HG02852 (cell line): ENCODE results near the gene MLLT3.
A peak's percentile ranks its signal among the peaks of the same experiment; 100 is the strongest.

Experiments
- ATAC-seq: cut with Tn5 transposase; IDR thresholded peaks from one replicate; pipeline ENCODE4 v1.9.1; 2021; ENCODE audit warnings: mild to moderate bottlenecking, moderate library complexity; ENCODE audit not compliant: unreplicated experiment

MLLT3 gene

DNA sequence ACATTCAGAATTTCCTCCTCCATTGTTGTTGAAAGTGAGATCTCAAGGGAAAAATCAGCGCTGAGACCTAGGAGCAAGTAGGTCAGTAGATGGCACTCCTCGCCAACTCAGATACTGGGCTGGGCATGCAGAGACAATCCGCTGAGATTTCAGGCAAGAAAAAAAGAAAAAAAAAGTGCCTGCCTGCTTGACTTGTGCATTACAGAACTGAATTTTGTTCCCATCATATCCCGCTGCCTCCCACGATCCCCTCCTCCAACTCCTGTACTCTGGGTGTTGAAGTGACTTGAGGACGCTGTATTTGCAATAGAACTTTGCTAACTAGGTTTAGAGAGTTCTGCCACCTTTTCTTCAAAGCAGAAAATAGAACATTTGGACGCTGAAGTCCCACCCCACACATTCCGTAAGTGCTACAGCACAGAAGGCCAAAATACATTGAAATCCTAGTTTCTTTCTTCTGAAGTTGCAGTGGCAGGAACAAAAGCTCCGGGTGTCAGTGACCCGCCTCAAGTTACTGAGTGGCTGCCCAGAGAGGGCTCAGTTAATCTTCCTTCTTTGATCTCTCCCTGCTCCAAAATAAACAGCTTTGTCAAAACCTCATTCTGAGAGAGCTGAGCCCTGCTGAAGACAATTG, 265.8 kb downstream of the MLLT3 start:
- no peak for ATAC-seq

DNA sequence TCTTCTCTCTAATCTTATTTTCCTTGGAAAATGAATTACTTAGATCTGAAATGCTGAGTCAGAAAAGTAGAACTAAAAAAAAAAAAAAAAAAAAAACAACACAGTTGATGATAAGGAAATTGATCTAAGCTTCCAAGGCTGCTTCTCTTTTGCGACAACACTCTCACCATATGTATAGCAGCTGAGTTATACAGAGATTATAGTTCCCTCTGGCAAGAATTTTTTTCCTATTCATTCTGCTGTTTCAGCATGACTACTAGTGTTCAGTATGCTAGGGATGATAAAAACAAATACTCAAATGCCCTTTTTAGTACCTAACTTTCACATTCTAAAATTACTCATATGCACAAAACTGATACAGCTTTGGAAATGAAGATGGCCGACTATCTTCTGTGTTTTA, 267.3 kb downstream of the MLLT3 start:
- ATAC-seq, result peak; percentile 49

DNA sequence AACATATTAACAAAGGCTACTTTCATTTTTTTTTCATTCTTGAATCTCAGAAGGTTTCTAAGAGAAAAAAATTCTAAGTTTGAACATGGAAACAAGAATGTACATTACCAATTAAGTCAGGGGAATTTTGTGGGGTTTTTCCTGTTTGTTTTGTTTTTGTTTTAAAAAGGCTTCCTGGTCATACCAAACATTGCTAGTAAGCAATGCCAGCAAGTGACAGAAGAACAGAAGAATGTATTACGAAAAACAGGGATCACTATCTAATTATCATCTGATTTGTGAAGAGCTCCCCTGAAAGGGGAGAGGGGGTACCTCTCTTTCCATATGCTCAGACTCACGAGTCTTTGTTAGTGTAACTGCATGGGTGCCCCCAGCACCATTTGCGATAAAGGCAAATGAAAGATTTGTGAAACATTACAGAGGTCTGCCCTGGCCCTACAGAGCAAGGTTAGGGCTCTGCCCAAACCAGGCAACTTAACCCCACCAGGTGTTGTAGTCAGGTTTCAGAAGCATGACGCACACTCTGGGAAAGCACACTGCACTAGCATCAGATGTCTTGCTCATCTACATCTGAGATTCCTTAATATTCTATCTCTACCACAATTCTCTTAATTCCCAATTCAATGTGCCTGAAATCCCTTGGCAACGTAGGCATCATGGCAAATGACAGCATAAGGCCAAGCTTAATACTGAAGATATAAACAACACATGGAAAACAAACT, 268.2 kb downstream of the MLLT3 start:
- ATAC-seq, result peak; percentile 35

DNA sequence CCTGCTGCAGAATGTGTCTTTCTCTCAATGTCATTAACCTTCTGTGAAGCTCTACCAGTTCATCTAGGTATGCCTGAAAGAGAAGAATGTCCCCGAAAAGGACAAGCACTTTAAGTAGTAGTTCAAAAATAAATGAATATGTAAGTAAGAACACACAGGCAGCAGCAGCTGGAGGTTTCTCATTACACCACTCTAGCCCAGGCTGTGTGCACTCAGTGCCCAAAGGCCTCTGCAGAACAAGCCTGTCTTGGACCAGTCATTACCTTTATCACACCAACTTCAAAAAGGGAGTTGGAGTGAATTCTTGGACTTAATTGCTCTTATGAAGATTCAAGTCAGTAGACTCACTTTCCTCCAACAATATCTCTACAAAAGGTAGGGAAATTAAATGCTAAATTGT, 268.8 kb downstream of the MLLT3 start:
- peak; percentile 36 for ATAC-seq

DNA sequence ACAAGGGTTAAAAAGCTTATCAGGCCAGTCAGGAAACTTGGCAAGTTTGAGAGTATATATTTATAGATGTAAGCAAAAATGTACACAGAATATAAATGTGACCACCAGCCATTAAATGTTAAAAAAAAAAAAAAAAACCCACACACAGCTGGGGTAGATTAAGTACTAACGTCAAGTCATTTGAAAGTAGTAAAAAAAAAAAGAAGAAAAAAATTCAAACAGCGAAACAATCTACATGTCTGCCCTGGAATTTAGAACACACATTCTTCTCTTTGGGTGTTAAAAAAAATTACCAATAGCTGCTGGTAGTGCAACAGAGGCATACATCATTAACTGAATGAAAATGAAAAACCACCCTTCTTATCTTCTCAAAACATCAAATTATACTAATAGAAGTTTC, 269.7 kb downstream of the MLLT3 start:
- no peak for ATAC-seq

DNA sequence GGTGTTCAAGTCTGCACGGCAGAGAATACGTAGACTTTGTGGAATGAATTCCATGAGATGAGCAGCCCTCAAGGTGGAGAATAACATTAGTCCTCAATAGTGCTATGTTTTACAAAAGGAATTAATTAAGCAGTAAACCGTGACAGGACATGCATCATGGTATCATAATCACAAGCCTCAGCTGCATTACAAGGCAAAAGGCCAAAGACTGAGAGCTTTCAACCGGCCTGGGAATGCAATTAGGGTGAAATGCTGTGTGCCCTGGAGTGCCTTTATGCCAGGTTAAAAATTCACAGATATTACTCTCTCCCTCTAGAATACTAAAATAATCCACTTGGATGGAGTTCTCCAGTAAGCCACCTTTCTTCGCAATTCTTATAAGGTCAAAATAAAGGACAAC, 270.6 kb downstream of the MLLT3 start:
- no peak for ATAC-seq

DNA sequence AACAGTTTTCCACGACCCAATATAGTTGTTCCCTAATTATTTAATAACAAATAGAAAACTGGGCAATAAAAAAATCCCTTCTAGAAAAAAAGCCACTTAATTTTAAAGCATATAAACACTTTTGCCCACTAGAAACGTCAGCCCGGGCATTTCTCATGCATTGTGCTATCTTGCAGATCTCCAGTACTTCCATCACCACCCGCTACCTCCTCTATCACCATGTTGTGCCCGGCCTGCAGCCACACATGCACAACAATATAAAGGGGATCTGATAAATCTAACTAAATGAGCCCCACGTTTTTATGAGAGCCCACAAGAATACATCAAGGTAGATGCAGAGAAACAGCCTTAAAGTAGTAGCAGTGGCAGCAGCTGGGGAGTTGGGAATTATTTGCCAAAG, 272.7 kb downstream of the MLLT3 start:
- no peak for ATAC-seq

DNA sequence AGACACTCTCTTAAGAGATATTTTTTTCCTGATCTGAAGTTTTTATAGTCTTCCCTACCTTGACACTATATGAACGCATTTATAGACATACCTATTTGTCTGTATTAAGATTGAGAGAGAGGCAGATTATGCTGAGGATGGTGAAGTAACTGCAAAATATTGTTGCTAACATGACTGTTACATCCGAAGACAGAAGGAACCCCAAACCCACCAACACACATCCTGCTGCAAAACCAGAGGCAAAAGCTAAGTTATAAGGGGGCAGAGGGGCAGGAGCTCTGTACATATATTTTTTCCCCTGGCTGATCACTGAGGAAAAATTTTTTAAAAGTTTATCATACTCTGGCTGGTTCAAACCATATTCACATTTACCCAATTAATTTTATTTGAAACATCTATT, 279.0 kb downstream of the MLLT3 start:
- no peak for ATAC-seq

DNA sequence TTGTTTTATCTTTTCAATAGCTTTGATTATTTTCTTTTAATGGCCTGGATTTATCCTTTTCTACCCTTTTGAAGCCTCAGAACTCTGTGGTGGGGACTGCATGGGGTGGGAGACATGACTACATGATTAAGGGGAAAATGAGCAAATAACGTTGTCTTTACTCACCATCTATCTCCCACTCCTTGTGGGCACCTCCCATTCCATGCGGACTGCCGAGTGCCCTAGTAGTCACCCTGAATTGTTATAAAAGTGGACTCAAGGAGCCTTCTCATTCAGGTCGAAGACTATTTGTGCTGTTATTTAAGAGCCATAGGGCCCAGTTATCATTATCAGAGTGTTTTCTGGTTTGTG, 281.8 kb downstream of the MLLT3 start:
- ATAC-seq, result no peak

DNA sequence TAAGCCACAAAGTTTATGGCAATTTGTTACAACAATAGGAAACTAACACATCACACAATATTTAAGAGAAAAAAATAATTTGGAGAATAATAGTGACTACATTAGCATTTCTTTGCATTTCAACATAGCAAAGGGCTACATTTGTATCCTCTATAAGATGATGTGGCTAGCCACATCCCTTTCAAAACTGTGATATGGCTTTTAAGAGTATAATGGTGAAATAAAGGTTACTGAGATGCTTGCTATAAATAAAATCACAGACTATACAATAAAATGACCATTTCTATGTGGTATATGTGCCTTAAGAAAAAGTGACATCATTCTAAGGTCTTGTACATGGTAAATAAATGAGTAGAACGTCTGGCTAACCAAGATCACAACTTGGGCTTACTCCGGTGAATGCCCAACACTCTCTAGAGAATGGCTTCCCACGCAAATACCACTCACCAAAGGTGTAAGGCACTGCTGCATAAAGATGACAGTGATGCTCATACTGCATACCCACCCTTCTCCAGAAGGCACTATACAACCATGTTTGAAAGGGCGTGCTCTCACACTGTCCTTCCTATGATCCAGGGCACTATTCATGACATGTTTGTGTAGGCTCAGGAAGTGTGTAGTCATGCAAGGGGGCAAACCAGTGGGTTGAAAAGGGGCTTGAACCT, 286.5 kb downstream of the MLLT3 start:
- ATAC-seq, result no peak

DNA sequence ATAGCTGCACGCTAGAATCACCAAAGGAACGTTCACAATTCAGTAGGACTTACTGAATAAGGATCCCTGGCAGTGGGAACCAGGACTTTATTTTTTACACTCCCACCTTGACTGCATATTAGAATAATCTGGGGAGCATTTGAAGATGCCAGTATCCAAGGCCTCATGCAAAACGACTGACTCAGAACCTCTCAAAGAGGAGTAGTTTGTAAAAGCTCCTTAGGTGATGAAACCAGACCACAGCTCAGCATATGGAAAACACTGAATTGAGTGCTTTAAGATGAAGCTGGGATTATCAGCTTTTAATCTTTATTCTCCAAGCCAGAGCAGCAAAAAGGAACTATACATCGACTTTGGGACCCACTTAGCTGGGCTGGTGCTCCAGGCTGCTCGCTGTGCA, 288.3 kb downstream of the MLLT3 start:
- ATAC-seq, result no peak

DNA sequence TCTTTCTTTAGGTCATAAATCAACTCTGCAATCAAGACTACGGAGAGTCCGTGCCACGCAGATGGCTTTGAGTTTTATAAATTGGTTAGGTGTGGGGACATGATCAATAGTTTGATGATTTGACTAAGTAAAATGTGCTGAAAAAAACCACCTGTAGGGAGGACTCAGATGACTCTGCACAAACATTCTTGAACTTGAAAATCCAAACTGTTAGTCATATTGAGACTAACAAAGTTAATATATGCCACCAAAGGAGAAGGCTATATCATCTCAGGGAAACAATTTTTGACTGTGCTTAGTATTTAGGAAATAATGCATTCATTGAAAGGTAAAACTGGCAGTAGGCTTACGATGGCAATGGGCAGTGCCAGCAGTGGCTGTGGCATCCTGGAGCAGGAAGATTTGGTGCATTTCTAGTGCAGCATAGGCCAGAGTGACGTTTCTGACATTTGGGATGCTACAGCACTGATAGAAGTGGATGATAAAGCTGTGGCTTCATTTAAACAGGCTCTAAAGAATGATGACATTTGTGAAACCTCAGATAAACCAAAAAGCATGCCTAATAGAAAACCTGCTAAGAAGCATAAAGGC, 291.1 kb downstream of the MLLT3 start:
- peak; percentile 88 for ATAC-seq

DNA sequence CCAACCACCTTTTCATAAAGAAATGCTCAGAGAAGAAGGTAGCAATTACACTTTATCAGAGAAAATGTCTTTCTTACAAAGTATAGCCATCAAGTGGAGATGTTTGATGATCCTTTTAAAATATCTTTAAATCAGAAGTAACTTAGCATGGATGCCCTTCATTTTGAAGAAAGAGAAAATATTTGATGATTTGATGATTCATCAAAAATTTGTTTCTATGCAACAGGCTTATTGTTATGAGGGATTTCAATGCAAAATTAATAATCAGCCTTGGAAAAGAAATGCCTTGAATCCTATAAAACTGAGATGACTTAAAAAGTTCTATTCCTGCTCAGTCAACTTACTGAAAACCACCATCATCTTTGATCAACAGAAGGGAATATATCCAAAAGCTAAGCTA, 291.6 kb downstream of the MLLT3 start:
- ATAC-seq, result no peak

DNA sequence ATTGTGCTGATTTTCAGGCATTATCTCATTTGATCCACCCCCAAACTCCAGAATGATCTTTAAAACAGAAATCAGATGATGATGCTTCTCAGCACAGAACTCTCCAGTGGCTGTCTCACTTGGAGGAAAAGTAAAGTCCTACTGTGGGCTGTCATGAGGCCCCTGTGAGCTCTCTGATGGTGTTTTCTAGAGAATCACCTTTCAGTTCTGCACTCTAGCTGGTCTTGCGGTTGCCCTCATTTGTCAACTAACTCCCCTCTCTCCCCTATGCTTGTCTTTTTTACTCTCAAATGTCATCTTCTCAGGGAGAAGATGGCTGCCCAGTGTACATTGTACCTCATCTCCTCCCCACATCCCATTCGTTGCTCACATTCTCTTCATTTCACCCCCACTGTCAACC, 295.8 kb downstream of the MLLT3 start:
- ATAC-seq, result no peak

DNA sequence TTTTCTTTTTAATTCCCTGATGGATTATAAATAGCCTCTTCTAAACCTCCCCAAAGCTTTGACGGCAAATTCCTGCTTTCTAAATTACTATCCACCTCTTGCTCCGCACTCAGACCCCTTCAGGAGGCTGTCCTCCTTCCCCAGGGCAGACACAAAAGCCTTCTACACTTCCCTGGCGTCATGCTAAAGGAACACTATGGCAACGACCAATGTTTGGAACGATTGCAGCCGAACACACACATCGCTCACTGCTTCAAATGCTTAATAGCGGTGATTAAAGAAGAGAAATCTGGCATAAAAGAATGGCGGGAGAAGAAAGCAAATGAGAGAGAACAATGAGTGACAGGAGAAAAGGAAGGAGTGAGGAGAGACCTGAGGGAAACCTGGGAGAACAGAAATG, 297.3 kb downstream of the MLLT3 start:
- no peak for ATAC-seq

DNA sequence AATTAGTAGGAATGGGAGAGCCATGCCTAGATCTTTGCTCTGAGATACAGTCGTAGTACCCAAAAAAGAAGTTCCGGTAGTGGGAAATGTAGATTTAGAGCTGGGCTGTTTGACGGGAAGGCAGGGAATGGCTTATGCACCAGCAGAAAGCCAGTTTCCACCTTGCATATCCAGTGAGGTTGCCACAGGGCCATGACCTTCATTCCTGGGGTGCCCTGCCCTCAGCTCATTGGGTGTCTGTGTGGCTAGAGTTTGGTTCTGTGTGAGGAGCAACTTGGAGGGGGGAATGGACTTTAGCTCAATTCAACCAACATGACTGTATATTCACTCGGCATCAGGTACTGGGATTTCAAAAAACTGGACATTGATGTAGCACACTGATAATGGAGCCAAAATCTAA, 300.1 kb downstream of the MLLT3 start:
- no peak for ATAC-seq

DNA sequence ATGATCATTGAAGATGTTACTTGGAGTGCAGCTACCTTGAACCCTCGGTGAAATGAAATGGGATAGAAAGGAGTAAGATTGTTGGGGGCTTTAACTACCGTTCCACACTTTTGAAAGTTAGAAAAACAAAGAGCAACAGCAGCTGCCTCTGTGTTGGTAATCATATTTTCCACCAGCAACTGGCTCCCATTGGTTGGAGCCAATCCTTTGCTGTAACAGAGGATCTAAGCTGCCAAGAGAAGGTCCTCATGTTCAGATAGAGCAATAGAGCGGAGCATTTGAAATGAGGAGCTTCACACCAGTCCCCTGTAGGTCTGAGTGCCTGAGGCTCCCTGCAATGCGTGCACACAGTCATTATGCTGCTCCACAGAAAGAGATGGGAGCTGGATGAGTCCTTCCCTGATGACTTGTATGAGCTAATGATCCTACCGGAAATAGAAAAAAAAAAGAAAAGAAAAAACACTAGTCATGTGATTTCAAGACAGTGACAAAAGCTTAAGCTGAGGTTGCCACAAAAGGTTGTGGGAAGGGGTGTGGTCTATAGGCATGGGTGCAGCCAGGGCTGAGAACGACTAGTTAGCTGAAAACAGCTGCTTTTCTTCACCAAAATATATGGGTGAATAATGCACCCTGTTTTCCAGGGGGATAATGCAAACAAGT, 300.7 kb downstream of the MLLT3 start:
- ATAC-seq, result no peak

DNA sequence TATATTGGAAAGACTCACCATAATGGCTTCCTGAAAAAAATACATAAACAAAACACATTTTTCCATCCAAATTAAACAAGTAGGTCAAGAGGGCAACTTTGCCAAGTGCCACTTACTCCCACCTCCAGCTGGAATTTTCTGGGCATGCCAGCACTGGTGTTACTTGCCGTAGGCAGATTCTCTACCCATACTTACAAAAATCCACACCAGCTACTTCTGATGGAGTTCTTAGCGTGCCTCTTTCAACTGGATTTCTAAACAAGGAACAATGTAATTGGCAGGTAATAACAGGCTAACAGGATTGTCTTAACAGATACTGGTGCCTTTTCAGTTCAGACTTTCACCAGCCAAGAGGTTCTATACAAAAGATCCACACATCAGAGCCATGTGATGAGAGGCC, 301.4 kb downstream of the MLLT3 start:
- ATAC-seq, result no peak

DNA sequence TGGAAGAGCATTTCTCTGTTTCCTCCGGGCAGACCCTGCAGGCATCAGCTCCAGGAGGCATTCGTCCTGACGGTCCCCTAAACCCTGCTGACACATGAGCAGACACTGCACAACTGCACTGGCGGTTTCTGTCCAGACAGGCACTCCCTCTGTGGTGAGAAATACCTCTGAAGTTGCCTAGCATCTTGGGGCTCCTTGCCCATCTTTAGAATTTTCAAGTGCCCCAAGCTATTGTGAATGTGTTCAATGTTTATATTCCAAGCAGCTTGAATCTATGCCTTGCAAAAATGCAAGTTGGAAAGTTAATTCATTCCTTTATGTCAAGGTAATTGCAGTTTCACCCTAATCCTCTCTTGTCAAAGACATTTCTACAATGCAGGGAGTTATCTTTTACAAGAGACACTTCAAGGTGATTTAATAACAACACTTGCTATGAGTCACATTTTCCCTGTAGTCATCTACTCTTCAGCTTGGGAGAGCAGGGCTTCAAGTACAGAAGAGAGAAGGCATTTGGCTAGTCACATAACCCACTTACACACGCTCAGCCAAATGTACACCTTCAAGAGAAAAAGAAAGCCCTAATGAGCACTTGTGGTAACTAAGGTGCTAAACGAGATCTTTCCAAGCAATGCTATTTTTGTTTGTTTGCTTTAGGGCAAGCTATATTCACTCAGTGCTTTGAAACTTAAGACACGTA, 302.5 kb downstream of the MLLT3 start:
- ATAC-seq, result no peak

DNA sequence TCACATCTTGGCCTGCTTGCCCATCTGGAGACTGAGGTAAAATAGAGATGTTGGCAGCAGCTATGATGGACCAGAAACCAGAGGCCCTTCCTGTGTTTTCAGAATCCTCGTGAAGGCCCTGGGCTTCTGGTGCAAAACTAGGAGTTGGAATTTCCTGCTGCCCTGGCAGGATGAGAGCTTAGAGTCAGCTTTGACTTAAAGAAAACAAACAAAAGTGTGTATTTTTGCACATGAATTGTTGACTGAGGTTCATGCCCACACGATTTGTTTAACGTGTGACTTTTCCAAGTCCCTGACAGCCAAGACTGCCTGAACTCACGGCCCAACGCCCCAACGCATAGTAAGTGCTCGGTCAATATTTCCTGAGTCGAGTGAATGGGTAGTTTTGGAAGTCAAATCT, 303.1 kb downstream of the MLLT3 start:
- no peak for ATAC-seq

DNA sequence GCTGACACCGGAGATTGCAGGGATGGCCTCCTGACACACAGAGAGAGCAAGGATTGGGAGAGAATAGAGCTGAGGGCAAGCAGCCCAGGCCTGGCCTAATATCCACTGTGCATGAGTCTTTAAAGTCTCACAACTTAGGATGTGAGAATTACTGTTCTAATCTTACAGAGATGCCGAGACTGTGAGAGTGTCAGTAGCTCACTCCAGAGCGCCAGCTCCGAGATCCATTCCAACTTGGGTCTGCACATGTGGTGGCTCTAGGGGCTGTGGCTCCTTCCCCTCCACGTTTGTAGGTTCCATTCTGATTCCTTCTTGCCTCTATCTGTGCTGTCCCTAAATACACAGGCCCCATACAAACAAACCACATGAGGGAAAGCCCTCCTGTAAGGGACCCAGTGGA, 304.6 kb downstream of the MLLT3 start:
- ATAC-seq, result no peak
